ENCODE measurements around the gene LAMA2.

Gene LAMA2

GRCh38 chr6:129239825-129240491 lies 357.0 kb downstream of the LAMA2 start:
- TF ChIP-seq FOXM1 (IDR thresholded peaks at IDR 0.05; ENCODE audit: borderline replicate concordance, low read depth), result no peak
- no peak for TF ChIP-seq MAX (IDR thresholded peaks at IDR 0.05)
- no peak for TF ChIP-seq TCF12 (IDR thresholded peaks at IDR 0.05; ENCODE audit: low read depth)
- no peak for TF ChIP-seq TEAD4 (IDR thresholded peaks at IDR 0.05)
- no peak for TF ChIP-seq EGR1 (IDR thresholded peaks at IDR 0.05)
- no peak for TF ChIP-seq ZBTB7A (IDR thresholded peaks at IDR 0.05; ENCODE audit: low read depth)
- TF ChIP-seq NFIC (IDR thresholded peaks at IDR 0.05), result no peak
- TF ChIP-seq RAD21 (IDR thresholded peaks at IDR 0.05; ENCODE audit: low read depth), result no peak
- TF ChIP-seq USF1 (IDR thresholded peaks at IDR 0.05), result no peak
- TF ChIP-seq CREB1 (IDR thresholded peaks at IDR 0.05; ENCODE audit: low read depth), result no peak
- no peak for TF ChIP-seq EP300 (IDR thresholded peaks at IDR 0.05; ENCODE audit: borderline replicate concordance)
- TF ChIP-seq CEBPB (IDR thresholded peaks at IDR 0.05), result no peak
- no peak for TF ChIP-seq TAF1 (IDR thresholded peaks at IDR 0.05; ENCODE audit: low read depth)
- no peak for TF ChIP-seq YY1 (IDR thresholded peaks at IDR 0.05; ENCODE audit: low read depth)

GRCh38 chr6:129240492-129240853 lies 357.5 kb downstream of the LAMA2 start:
- no peak for TF ChIP-seq EP300 (IDR thresholded peaks at IDR 0.05; ENCODE audit: borderline replicate concordance)
- no peak for TF ChIP-seq CEBPB (IDR thresholded peaks at IDR 0.05)
- TF ChIP-seq TCF12 (IDR thresholded peaks at IDR 0.05; ENCODE audit: low read depth), result no peak
- no peak for TF ChIP-seq ZBTB7A (IDR thresholded peaks at IDR 0.05; ENCODE audit: low read depth)
- TF ChIP-seq FOXM1 (IDR thresholded peaks at IDR 0.05; ENCODE audit: borderline replicate concordance, low read depth), result no peak

- no peak for TF ChIP-seq EGR1 (IDR thresholded peaks at IDR 0.05)
- no peak for TF ChIP-seq TCF12 (IDR thresholded peaks at IDR 0.05; ENCODE audit: low read depth)
- no peak for TF ChIP-seq USF1 (IDR thresholded peaks at IDR 0.05)
- no peak for TF ChIP-seq CEBPB (IDR thresholded peaks at IDR 0.05)
These were observed 359.6 kb downstream of the LAMA2 start for GRCh38 chr6:129242546-129242945.

GRCh38 chr6:129243377-129243776 lies 360.4 kb downstream of the LAMA2 start:
- TF ChIP-seq YY1 (IDR thresholded peaks at IDR 0.05; ENCODE audit: low read depth), result no peak
- TF ChIP-seq EGR1 (IDR thresholded peaks at IDR 0.05), result no peak
- TF ChIP-seq RAD21 (IDR thresholded peaks at IDR 0.05; ENCODE audit: low read depth), result no peak
- TF ChIP-seq NFIC (IDR thresholded peaks at IDR 0.05), result no peak

- TF ChIP-seq TCF12 (IDR thresholded peaks at IDR 0.05; ENCODE audit: low read depth) (no peak), CEBPB (IDR thresholded peaks at IDR 0.05) (no peak), USF1 (IDR thresholded peaks at IDR 0.05) (no peak), CREB1 (IDR thresholded peaks at IDR 0.05; ENCODE audit: low read depth) (no peak)
These were observed 366.0 kb downstream of the LAMA2 start for GRCh38 chr6:129248946-129249345.

GRCh38 chr6:129251669-129252376 lies 368.9 kb downstream of the LAMA2 start:
- TF ChIP-seq ZBTB7A (IDR thresholded peaks at IDR 0.05; ENCODE audit: low read depth), result no peak
- peak; percentile 86 for TF ChIP-seq RAD21 (IDR thresholded peaks at IDR 0.05; ENCODE audit: low read depth)
- TF ChIP-seq EP300 (IDR thresholded peaks at IDR 0.05; ENCODE audit: borderline replicate concordance), result no peak

GRCh38 chr6:129252377-129253071 lies 369.6 kb downstream of the LAMA2 start:
- no peak for TF ChIP-seq TAF1 (IDR thresholded peaks at IDR 0.05; ENCODE audit: low read depth)
- no peak for TF ChIP-seq NFIC (IDR thresholded peaks at IDR 0.05)
- no peak for TF ChIP-seq RAD21 (IDR thresholded peaks at IDR 0.05; ENCODE audit: low read depth)

- TF ChIP-seq FOXM1 (IDR thresholded peaks at IDR 0.05; ENCODE audit: borderline replicate concordance, low read depth), result no peak
- TF ChIP-seq TEAD4 (IDR thresholded peaks at IDR 0.05), result no peak
- TF ChIP-seq EP300 (IDR thresholded peaks at IDR 0.05; ENCODE audit: borderline replicate concordance), result no peak
- no peak for TF ChIP-seq EGR1 (IDR thresholded peaks at IDR 0.05)
- TF ChIP-seq CEBPB (IDR thresholded peaks at IDR 0.05), result no peak
These were observed 370.3 kb downstream of the LAMA2 start for GRCh38 chr6:129253242-129253641.

GRCh38 chr6:129253727-129254126 lies 370.8 kb downstream of the LAMA2 start:
- TF ChIP-seq CREB1 (IDR thresholded peaks at IDR 0.05; ENCODE audit: low read depth) (no peak), CEBPB (IDR thresholded peaks at IDR 0.05) (no peak), RAD21 (IDR thresholded peaks at IDR 0.05; ENCODE audit: low read depth) (no peak), TAF1 (IDR thresholded peaks at IDR 0.05; ENCODE audit: low read depth) (no peak), REST (IDR thresholded peaks at IDR 0.05; ENCODE audit: low read depth) (no peak)
